Measurements from ENCODE around the gene FARS2.

The FARS2 gene

DNA sequence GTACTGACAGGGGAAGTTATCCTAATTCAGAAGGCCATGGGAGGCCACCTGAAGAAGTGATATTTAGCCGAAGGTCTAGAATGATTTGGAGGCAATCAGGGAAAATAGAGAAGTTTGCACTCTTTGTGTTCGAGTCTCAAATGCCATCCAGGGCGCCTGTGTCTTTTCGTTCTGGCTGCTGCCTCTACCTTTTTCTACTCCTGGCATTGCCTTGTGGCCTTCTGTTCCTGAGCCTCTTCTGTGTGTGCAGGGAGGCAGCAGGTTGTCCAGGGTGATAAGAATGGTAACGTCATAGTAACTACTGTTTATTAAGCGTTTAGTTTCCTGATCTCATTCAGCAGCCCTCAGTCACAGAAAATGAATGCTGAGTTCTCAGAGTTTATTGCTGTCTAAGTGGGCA is 252.1 kb downstream of the FARS2 start:
- no peak for DNase-seq (ENCODE audit: low read depth)
- TF ChIP-seq, protein P1, sequence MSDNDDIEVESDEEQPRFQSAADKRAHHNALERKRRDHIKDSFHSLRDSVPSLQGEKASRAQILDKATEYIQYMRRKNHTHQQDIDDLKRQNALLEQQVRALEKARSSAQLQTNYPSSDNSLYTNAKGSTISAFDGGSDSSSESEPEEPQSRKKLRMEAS (IDR thresholded peaks at IDR 0.05; ENCODE audit: low read depth, low read length) = no peak
- TF ChIP-seq MYC (IDR thresholded peaks at IDR 0.05; ENCODE audit: low read depth, low read length) (no peak), POLR2A (IDR thresholded peaks at IDR 0.05; ENCODE audit: extremely low read depth, insufficient read length) (no peak)
- TF ChIP-seq, protein P2, sequence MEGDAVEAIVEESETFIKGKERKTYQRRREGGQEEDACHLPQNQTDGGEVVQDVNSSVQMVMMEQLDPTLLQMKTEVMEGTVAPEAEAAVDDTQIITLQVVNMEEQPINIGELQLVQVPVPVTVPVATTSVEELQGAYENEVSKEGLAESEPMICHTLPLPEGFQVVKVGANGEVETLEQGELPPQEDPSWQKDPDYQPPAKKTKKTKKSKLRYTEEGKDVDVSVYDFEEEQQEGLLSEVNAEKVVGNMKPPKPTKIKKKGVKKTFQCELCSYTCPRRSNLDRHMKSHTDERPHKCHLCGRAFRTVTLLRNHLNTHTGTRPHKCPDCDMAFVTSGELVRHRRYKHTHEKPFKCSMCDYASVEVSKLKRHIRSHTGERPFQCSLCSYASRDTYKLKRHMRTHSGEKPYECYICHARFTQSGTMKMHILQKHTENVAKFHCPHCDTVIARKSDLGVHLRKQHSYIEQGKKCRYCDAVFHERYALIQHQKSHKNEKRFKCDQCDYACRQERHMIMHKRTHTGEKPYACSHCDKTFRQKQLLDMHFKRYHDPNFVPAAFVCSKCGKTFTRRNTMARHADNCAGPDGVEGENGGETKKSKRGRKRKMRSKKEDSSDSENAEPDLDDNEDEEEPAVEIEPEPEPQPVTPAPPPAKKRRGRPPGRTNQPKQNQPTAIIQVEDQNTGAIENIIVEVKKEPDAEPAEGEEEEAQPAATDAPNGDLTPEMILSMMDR (IDR thresholded peaks at IDR 0.05; ENCODE audit: low read depth, low read length) = no peak

DNA sequence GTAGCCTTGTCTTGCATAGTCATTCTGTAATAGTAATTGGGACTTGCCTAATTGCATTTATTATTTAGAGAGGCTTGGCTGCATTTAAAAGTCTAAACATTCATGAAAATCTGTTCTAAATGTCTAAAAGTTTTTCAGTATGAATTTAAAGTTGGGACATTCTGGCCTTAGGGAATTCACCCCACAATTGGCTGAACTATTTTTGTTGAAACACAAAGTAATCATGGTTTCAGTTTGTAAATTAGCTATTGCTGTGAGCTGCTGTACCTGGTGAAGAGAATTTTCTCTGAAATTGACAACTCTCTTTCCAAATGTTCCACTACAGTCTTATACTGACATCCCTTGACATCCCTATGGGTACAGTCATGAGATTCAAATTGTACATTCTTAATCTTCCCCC is 253.0 kb downstream of the FARS2 start:
- TF ChIP-seq, protein P2 (IDR thresholded peaks at IDR 0.05; ENCODE audit: low read depth, low read length) = no peak
- TF ChIP-seq, protein P1 (IDR thresholded peaks at IDR 0.05; ENCODE audit: low read depth, low read length) = no peak
- TF ChIP-seq POLR2A (IDR thresholded peaks at IDR 0.05; ENCODE audit: extremely low read depth, insufficient read length) = no peak
- TF ChIP-seq MYC (IDR thresholded peaks at IDR 0.05; ENCODE audit: low read depth, low read length) = no peak
- no peak overlapping the region for H3K4me3 ChIP-seq (ENCODE audit: low read depth, low read length)
- no peak for DNase-seq (ENCODE audit: low read depth)

More for the DNA sequence above, 252.1 kb downstream of the FARS2 start:
- H3K4me3 ChIP-seq (ENCODE audit: low read depth, low read length) = no peak overlapping the region

DNA sequence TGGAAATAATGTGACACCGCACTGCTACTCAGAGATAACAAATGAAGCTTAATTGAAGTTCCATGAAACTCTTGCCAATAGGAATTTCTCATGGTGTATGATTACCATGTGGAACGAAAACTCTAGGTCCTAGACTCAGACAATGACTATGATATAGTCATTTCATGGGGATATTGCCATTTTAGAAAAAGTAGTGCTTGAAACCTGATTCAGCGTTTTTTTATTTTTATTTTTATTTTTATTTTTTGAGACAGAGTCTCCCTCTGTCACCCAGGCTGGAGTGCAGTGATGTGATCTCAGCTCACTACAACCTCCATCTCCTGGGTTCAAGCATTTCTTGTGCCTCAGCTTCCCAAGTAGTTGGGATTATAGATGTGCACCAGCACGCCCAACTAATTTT is 253.9 kb downstream of the FARS2 start:
- H3K4me3 ChIP-seq (ENCODE audit: low read depth, low read length) = no peak overlapping the region
- DNase-seq (ENCODE audit: low read depth) = no peak
- TF ChIP-seq, protein P1 (IDR thresholded peaks at IDR 0.05; ENCODE audit: low read depth, low read length) = no peak
- TF ChIP-seq, protein P2 (IDR thresholded peaks at IDR 0.05; ENCODE audit: low read depth, low read length) = no peak
- TF ChIP-seq POLR2A (IDR thresholded peaks at IDR 0.05; ENCODE audit: extremely low read depth, insufficient read length) (no peak), MYC (IDR thresholded peaks at IDR 0.05; ENCODE audit: low read depth, low read length) (no peak)

DNA sequence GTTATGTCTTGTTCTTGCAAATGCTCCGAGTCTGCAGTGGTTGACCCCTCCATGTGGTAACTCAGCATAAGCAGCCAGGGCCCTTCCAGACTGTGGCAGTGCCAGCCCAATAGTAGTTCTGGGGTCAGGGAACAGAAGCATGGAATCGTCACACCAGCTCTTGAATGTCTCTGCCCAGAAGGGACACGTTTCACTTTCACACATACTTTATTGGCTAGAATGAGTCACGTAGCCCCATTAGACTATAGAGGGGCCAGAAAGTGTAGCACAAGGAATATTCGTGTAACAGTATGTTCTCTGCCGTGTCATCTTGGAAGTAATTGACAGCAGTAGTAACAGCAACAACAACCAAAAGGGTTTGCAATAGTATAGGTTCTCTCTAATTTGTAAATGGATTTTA is 254.7 kb downstream of the FARS2 start:
- no peak for DNase-seq (ENCODE audit: low read depth)
- TF ChIP-seq, protein P1 (IDR thresholded peaks at IDR 0.05; ENCODE audit: low read depth, low read length) = no peak
- TF ChIP-seq MYC (IDR thresholded peaks at IDR 0.05; ENCODE audit: low read depth, low read length) = no peak
- TF ChIP-seq POLR2A (IDR thresholded peaks at IDR 0.05; ENCODE audit: extremely low read depth, insufficient read length) = no peak
- TF ChIP-seq, protein P2 (IDR thresholded peaks at IDR 0.05; ENCODE audit: low read depth, low read length) = no peak
- H3K4me3 ChIP-seq (ENCODE audit: low read depth, low read length) = no peak overlapping the region

DNA sequence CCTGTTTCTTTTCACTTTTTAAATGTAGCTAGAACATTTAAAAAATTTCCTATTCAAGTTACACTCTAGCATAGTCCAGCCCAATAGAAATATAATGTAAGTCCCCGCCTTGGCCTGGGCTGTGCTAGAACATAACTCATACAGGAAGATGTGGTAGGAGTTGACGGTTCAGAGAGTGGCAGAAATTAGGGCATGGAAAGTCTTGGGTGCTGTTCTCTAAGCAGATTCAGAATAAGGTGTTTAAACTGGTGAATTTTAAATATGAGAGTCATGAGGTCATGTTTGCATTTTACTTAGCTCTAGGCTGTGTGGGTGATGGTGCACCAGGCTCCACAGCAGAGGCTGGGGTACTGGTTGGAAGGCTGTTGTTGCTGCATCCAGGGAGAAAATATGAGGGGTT is 256.5 kb downstream of the FARS2 start:
- DNase-seq (ENCODE audit: low read depth) = no peak
- H3K4me3 ChIP-seq (ENCODE audit: low read depth, low read length) = no peak overlapping the region
- TF ChIP-seq, protein P2 (IDR thresholded peaks at IDR 0.05; ENCODE audit: low read depth, low read length) = no peak

DNA sequence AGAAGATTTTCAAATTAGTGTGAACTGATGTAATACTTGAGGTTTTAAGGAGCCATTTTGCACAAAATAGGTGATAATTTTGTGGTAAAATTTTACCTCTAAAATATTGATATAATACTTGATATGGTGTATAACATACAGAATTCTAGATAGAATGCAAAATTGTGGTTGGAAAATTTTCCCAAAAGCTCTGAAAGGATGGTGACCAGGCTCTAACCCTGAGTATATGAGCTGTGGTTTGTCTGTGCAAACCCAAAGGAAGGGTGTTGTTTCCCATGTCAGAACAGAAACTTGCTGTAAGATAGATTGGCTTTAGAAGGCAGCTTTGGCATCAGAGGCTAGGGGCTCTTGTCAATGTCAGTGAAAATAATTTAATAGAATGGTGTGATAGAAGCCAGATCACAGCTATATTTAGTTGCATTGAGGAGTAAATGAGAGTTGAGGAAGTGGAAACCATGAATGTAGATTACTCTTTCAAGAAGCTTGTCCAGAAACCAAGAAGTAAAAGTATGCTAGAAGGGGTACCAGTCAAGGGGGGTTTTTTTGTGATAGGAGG is 257.7 kb downstream of the FARS2 start:
- DNase-seq (ENCODE audit: low read depth) = no peak
- no peak for TF ChIP-seq POLR2A (IDR thresholded peaks at IDR 0.05; ENCODE audit: extremely low read depth, insufficient read length)
- TF ChIP-seq, protein P1 (IDR thresholded peaks at IDR 0.05; ENCODE audit: low read depth, low read length) = no peak
- TF ChIP-seq, protein P2 (IDR thresholded peaks at IDR 0.05; ENCODE audit: low read depth, low read length) = no peak
- no peak for TF ChIP-seq MYC (IDR thresholded peaks at IDR 0.05; ENCODE audit: low read depth, low read length)
- no peak overlapping the region for H3K4me3 ChIP-seq (ENCODE audit: low read depth, low read length)

All from NB4 (cell line).